ENCODE results near the gene RPS4Y1. TPM values are rescaled to one million over a fixed set of nuclear protein-coding genes. Genes with fewer than 3 reads are reported as not detected.

The RPS4Y1 gene
- total RNA-seq, 1 experiment from 2014 or later = 176 TPM

GRCh38 chrY:2837932-2838331 is 3.5 kb upstream of the RPS4Y1 start (continued):
- no peak for TF ChIP-seq CTCF (IDR thresholded peaks at IDR 0.05 in 2 of 3, conservative IDR thresholded peaks at IDR 0.05 in 1 of 3; ENCODE audit: borderline replicate concordance in 1 of 3, insufficient read depth in 1 of 3, low read depth in 2 of 3, low read length in 2 of 3)
- no peak for TF ChIP-seq FOSL1 (IDR thresholded peaks at IDR 0.05; ENCODE audit: low read depth)
- TF ChIP-seq RAD21 (IDR thresholded peaks at IDR 0.05; ENCODE audit: low read depth) = no peak
- TF ChIP-seq EZH2 (IDR thresholded peaks at IDR 0.05) = no peak
- TF ChIP-seq ZFX (IDR thresholded peaks at IDR 0.05) = no peak
- TF ChIP-seq POLR2A (IDR thresholded peaks at IDR 0.05; ENCODE audit: borderline replicate concordance, extremely low read depth, insufficient read depth, insufficient read length) = no peak
- TF ChIP-seq ATF3 (IDR thresholded peaks at IDR 0.05) = no peak
- no peak for TF ChIP-seq SP1 (IDR thresholded peaks at IDR 0.05; ENCODE audit: low read depth)
- no peak for TF ChIP-seq POLR2AphosphoS5 (IDR thresholded peaks at IDR 0.05; ENCODE audit: low read depth, low read length)
- no peak for TF ChIP-seq EGR1 (IDR thresholded peaks at IDR 0.05; ENCODE audit: low read depth)
- no peak for TF ChIP-seq JUND (IDR thresholded peaks at IDR 0.05)
- TF ChIP-seq TCF7L2 (IDR thresholded peaks at IDR 0.05; ENCODE audit: borderline replicate concordance, extremely low read depth, insufficient read depth, insufficient read length) = no peak
- no peak for TF ChIP-seq ZBTB33 (IDR thresholded peaks at IDR 0.05; ENCODE audit: extremely low read depth, insufficient replicate concordance, low read length)
- no peak for TF ChIP-seq YY1 (IDR thresholded peaks at IDR 0.05; ENCODE audit: extremely low read depth, insufficient replicate concordance, low read depth, low read length)
